ENCODE results near the gene RTL10. TPM values are rescaled to one million over a fixed set of nuclear protein-coding genes. Genes with fewer than 3 reads are reported as not detected.

Gene RTL10
- total and polyA plus RNA-seq, 2 of the 13 experiments (the other 11 are each of a cell fraction or from before 2014, with no cell fraction given), result 14.1 to 15.8 TPM

DNA sequence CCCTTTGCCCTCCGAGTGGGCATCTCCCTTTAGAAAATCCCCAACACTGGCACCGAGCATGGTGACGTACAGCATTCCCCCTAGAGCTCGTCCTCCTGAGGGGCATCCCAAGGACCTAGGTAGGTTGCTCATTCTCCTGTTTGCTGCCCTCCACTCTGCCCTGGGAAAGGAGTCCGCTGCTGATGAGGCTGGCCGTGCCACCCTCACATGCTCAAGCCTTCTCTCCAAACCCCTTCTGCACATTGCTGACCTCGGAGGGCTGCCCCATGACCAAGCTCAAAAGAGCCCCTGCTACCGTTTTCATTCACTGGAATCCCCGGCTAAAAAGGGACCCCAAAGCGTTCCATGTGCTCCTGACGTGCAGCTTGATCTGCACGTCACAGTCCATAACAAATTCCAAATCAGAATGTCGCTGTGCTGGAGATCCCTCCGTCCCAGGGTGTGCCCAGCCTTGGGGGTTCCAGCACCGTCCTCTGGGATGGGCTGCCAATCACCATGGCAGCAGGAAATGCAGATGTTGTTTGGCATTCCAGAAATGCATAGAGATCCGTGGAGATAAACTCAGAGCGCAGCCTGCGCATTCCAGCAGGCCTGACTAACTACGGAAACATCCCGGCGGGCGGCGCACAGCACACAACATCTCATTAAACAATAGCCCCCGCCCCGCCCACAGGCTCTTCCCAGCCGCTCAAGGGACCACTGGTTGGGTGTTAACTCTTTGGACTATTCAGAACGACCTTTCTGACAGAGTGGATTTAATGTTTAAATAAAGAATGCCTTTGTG, 26.3 kb upstream of the RTL10 start (continued):
- TF ChIP-seq, protein P1, sequence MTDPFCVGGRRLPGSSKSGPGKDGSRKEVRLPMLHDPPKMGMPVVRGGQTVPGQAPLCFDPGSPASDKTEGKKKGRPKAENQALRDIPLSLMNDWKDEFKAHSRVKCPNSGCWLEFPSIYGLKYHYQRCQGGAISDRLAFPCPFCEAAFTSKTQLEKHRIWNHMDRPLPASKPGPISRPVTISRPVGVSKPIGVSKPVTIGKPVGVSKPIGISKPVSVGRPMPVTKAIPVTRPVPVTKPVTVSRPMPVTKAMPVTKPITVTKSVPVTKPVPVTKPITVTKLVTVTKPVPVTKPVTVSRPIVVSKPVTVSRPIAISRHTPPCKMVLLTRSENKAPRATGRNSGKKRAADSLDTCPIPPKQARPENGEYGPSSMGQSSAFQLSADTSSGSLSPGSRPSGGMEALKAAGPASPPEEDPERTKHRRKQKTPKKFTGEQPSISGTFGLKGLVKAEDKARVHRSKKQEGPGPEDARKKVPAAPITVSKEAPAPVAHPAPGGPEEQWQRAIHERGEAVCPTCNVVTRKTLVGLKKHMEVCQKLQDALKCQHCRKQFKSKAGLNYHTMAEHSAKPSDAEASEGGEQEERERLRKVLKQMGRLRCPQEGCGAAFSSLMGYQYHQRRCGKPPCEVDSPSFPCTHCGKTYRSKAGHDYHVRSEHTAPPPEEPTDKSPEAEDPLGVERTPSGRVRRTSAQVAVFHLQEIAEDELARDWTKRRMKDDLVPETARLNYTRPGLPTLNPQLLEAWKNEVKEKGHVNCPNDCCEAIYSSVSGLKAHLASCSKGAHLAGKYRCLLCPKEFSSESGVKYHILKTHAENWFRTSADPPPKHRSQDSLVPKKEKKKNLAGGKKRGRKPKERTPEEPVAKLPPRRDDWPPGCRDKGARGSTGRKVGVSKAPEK (CRISPR knock-in tag; IDR thresholded peaks at IDR 0.05; ENCODE audit: borderline replicate concordance), result no peak
- TF ChIP-seq BRCA1 (CRISPR knock-in tag; IDR thresholded peaks at IDR 0.05), result peak; percentile 62; the same call in 1 of the 2 replicates
- no peak for TF ChIP-seq ZSCAN22 (CRISPR knock-in tag; IDR thresholded peaks at IDR 0.05)
- TF ChIP-seq CAMTA2 (CRISPR knock-in tag; IDR thresholded peaks at IDR 0.05; ENCODE audit: borderline replicate concordance), result no peak
- TF ChIP-seq, protein P2, sequence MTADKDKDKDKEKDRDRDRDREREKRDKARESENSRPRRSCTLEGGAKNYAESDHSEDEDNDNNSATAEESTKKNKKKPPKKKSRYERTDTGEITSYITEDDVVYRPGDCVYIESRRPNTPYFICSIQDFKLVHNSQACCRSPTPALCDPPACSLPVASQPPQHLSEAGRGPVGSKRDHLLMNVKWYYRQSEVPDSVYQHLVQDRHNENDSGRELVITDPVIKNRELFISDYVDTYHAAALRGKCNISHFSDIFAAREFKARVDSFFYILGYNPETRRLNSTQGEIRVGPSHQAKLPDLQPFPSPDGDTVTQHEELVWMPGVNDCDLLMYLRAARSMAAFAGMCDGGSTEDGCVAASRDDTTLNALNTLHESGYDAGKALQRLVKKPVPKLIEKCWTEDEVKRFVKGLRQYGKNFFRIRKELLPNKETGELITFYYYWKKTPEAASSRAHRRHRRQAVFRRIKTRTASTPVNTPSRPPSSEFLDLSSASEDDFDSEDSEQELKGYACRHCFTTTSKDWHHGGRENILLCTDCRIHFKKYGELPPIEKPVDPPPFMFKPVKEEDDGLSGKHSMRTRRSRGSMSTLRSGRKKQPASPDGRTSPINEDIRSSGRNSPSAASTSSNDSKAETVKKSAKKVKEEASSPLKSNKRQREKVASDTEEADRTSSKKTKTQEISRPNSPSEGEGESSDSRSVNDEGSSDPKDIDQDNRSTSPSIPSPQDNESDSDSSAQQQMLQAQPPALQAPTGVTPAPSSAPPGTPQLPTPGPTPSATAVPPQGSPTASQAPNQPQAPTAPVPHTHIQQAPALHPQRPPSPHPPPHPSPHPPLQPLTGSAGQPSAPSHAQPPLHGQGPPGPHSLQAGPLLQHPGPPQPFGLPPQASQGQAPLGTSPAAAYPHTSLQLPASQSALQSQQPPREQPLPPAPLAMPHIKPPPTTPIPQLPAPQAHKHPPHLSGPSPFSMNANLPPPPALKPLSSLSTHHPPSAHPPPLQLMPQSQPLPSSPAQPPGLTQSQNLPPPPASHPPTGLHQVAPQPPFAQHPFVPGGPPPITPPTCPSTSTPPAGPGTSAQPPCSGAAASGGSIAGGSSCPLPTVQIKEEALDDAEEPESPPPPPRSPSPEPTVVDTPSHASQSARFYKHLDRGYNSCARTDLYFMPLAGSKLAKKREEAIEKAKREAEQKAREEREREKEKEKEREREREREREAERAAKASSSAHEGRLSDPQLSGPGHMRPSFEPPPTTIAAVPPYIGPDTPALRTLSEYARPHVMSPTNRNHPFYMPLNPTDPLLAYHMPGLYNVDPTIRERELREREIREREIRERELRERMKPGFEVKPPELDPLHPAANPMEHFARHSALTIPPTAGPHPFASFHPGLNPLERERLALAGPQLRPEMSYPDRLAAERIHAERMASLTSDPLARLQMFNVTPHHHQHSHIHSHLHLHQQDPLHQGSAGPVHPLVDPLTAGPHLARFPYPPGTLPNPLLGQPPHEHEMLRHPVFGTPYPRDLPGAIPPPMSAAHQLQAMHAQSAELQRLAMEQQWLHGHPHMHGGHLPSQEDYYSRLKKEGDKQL (CRISPR knock-in tag; IDR thresholded peaks at IDR 0.05; ENCODE audit: low read depth), result peak; percentile 77; the same call in 1 of the 2 replicates
- TF ChIP-seq ZNF138 (CRISPR knock-in tag; IDR thresholded peaks at IDR 0.05; ENCODE audit: low read depth), result no peak
- no peak for TF ChIP-seq KLF15 (CRISPR knock-in tag; IDR thresholded peaks at IDR 0.05; ENCODE audit: borderline replicate concordance)
- TF ChIP-seq TBL1XR1 (IDR thresholded peaks at IDR 0.05; ENCODE audit: borderline replicate concordance, low read length, partially characterized antibody), result peak; percentile 29
- 0 out of 2 replicates have a peak, but pooled peaks have one; percentile 37 for TF ChIP-seq ELF1 (CRISPR knock-in tag; IDR thresholded peaks at IDR 0.05)
- no peak for TF ChIP-seq ZNF629 (CRISPR knock-in tag; conservative IDR thresholded peaks at IDR 0.05)
- TF ChIP-seq, protein P3, sequence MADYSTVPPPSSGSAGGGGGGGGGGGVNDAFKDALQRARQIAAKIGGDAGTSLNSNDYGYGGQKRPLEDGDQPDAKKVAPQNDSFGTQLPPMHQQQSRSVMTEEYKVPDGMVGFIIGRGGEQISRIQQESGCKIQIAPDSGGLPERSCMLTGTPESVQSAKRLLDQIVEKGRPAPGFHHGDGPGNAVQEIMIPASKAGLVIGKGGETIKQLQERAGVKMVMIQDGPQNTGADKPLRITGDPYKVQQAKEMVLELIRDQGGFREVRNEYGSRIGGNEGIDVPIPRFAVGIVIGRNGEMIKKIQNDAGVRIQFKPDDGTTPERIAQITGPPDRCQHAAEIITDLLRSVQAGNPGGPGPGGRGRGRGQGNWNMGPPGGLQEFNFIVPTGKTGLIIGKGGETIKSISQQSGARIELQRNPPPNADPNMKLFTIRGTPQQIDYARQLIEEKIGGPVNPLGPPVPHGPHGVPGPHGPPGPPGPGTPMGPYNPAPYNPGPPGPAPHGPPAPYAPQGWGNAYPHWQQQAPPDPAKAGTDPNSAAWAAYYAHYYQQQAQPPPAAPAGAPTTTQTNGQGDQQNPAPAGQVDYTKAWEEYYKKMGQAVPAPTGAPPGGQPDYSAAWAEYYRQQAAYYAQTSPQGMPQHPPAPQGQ (CRISPR knock-in tag; IDR thresholded peaks at IDR 0.05; ENCODE audit: borderline replicate concordance), result no peak
- TF ChIP-seq GFI1 (CRISPR knock-in tag; IDR thresholded peaks at IDR 0.05; ENCODE audit: borderline replicate concordance), result no peak; the same call in 1 of the 2 replicates
- peak; percentile 44; the same call in 1 of the 2 replicates for TF ChIP-seq YEATS4 (CRISPR knock-in tag; IDR thresholded peaks at IDR 0.05; ENCODE audit: borderline replicate concordance)
- no peak for TF ChIP-seq ZKSCAN1 (IDR thresholded peaks at IDR 0.05; ENCODE audit: low read length)
- no peak for TF ChIP-seq ZBTB21 (CRISPR knock-in tag; IDR thresholded peaks at IDR 0.05)
- TF ChIP-seq KDM6A (CRISPR knock-in tag; IDR thresholded peaks at IDR 0.05; ENCODE audit: low read depth), result peak; percentile 44; the same call in 1 of the 2 replicates
- no peak for TF ChIP-seq ZNF7 (CRISPR knock-in tag; IDR thresholded peaks at IDR 0.05)

Data from HepG2 (cell line).